HepG2 (cell line): Measurements from ENCODE around the gene IL3.

ENCODE experiments used
- CHD4 ChIP-seq: fragments of 200-600 bp; sonication (generic); IDR thresholded peaks from 2 replicates; pipeline ENCODE4 v1.7.0; 2017; ENCODE audit warnings: mild to moderate bottlenecking, low read length, borderline replicate concordance
- ESRRA ChIP-seq: sonication (generic); formaldehyde crosslinking; IDR thresholded peaks from 2 replicates; pipeline ENCODE4 v1.5.1; 2020; ENCODE audit warnings: mild to moderate bottlenecking, low read depth, missing genetic modification reagents
- MXI1 ChIP-seq: IDR thresholded peaks from 3 replicates; pipeline ENCODE4 v1.6.1; 2012; ENCODE audit warnings: low read depth, low read length, inconsistent platforms, borderline replicate concordance
- POLR2A ChIP-seq, 2 experiments: IDR thresholded peaks; 2 replicates each; pipeline ENCODE4 v1.6.1; 2011; ENCODE audit warnings: low read depth in 2 of 2, low read length in 2 of 2, mild to moderate bottlenecking in 1 of 2, moderate library complexity in 1 of 2; ENCODE audit not compliant: insufficient read depth in 1 of 2
- ZFX ChIP-seq: sonication (generic); formaldehyde crosslinking; IDR thresholded peaks from 2 replicates; pipeline ENCODE4 v1.4.0; 2020; ENCODE audit warnings: mild to moderate bottlenecking, low read depth, missing genetic modification reagents, moderate library complexity
- ZNF354B ChIP-seq: sonication (generic); formaldehyde crosslinking; IDR thresholded peaks from 2 replicates; pipeline ENCODE4 v1.8.0; 2022; ENCODE audit warnings: mild to moderate bottlenecking, missing genetic modification reagents
- TF ChIP-seq, protein P1 (sequence below): sonication (generic); formaldehyde crosslinking; IDR thresholded peaks from 2 replicates; pipeline ENCODE4 v1.5.0; 2020; ENCODE audit warnings: mild to moderate bottlenecking, missing genetic modification reagents, moderate library complexity
- TF ChIP-seq, protein P2 (sequence below): sonication (generic); formaldehyde crosslinking; IDR thresholded peaks from 2 replicates; pipeline ENCODE4 v1.9.0; 2021; ENCODE audit warnings: missing genetic modification reagents, borderline replicate concordance
- TF ChIP-seq, protein P3 (sequence below): sonication (generic); formaldehyde crosslinking; IDR thresholded peaks from 2 replicates; pipeline ENCODE4 v1.5.0; 2020; ENCODE audit warnings: missing genetic modification reagents, mild to moderate bottlenecking, borderline replicate concordance
- TF ChIP-seq, protein P4 (sequence below): fragments of 450-650 bp; IDR thresholded peaks from 2 replicates; pipeline ENCODE4 v1.6.1; 2017; ENCODE audit warnings: mild to moderate bottlenecking

DNA sequence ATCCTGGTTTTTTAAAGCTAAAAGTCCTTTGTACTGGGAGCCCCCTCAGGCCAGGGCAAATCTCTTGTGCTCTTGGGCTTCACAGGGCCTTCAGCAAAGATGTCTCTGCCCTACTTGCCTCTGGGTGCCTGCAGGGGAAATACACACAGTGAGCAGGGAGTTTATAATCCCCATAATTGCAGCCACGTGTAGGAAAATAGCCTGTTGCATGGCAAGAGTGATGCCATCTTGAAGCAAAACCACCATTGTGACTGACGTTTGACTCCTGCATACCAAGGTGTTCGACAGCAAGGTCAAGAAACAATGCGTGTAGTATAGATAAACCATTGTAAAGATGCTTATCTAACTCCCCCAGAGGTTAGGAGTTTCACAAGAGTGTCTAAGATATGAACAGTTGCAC, 11.4 kb upstream of the IL3 start:
- TF ChIP-seq, protein P1, sequence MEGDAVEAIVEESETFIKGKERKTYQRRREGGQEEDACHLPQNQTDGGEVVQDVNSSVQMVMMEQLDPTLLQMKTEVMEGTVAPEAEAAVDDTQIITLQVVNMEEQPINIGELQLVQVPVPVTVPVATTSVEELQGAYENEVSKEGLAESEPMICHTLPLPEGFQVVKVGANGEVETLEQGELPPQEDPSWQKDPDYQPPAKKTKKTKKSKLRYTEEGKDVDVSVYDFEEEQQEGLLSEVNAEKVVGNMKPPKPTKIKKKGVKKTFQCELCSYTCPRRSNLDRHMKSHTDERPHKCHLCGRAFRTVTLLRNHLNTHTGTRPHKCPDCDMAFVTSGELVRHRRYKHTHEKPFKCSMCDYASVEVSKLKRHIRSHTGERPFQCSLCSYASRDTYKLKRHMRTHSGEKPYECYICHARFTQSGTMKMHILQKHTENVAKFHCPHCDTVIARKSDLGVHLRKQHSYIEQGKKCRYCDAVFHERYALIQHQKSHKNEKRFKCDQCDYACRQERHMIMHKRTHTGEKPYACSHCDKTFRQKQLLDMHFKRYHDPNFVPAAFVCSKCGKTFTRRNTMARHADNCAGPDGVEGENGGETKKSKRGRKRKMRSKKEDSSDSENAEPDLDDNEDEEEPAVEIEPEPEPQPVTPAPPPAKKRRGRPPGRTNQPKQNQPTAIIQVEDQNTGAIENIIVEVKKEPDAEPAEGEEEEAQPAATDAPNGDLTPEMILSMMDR (CRISPR knock-in tag), result no peak
- TF ChIP-seq CHD4, result no peak
- no peak for TF ChIP-seq POLR2A (IDR thresholded peaks at IDR 0.05; ENCODE audit: insufficient read depth in 1 of 2, low read depth in 2 of 2, low read length in 2 of 2)
- no peak for TF ChIP-seq ESRRA (CRISPR knock-in tag)
- no peak for TF ChIP-seq MXI1
- TF ChIP-seq, protein P2, sequence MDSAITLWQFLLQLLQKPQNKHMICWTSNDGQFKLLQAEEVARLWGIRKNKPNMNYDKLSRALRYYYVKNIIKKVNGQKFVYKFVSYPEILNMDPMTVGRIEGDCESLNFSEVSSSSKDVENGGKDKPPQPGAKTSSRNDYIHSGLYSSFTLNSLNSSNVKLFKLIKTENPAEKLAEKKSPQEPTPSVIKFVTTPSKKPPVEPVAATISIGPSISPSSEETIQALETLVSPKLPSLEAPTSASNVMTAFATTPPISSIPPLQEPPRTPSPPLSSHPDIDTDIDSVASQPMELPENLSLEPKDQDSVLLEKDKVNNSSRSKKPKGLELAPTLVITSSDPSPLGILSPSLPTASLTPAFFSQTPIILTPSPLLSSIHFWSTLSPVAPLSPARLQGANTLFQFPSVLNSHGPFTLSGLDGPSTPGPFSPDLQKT (CRISPR knock-in tag), result no peak
- TF ChIP-seq, protein P3, sequence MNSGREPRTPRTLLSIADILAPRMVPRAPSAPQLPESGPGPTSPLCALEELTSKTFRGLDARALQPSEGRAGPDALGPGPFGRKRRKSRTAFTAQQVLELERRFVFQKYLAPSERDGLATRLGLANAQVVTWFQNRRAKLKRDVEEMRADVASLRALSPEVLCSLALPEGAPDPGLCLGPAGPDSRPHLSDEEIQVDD (CRISPR knock-in tag), result no peak
- TF ChIP-seq, protein P4, sequence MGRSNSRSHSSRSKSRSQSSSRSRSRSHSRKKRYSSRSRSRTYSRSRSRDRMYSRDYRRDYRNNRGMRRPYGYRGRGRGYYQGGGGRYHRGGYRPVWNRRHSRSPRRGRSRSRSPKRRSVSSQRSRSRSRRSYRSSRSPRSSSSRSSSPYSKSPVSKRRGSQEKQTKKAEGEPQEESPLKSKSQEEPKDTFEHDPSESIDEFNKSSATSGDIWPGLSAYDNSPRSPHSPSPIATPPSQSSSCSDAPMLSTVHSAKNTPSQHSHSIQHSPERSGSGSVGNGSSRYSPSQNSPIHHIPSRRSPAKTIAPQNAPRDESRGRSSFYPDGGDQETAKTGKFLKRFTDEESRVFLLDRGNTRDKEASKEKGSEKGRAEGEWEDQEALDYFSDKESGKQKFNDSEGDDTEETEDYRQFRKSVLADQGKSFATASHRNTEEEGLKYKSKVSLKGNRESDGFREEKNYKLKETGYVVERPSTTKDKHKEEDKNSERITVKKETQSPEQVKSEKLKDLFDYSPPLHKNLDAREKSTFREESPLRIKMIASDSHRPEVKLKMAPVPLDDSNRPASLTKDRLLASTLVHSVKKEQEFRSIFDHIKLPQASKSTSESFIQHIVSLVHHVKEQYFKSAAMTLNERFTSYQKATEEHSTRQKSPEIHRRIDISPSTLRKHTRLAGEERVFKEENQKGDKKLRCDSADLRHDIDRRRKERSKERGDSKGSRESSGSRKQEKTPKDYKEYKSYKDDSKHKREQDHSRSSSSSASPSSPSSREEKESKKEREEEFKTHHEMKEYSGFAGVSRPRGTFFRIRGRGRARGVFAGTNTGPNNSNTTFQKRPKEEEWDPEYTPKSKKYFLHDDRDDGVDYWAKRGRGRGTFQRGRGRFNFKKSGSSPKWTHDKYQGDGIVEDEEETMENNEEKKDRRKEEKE, result no peak
- TF ChIP-seq ZFX (CRISPR knock-in tag), result no peak
- no peak for TF ChIP-seq ZNF354B (CRISPR knock-in tag)
